Osteocyte (in vitro differentiated cells): ENCODE measurements around the gene SAMM50. TPM values are rescaled to one million over a fixed set of nuclear protein-coding genes. Genes with fewer than 3 reads are reported as not detected.

Source experiments
- DNase-seq: peaks from one replicate; pipeline ENCODE4 v3.0.0; 2021; ENCODE audit warnings: mixed read lengths; ENCODE audit not compliant: unreplicated experiment; ENCODE audit errors: extremely low spot score
- H3K27ac Mint-ChIP-seq: one replicate; pipeline ENCODE4 v1.8.0; 2021; ENCODE audit warnings: mild to moderate bottlenecking, mixed read lengths; ENCODE audit not compliant: unreplicated experiment
- H3K27me3 Mint-ChIP-seq: one replicate; pipeline ENCODE4 v1.8.0; 2021; ENCODE audit warnings: mixed read lengths; ENCODE audit not compliant: unreplicated experiment
- H3K36me3 Mint-ChIP-seq: one replicate; pipeline ENCODE4 v1.8.0; 2021; ENCODE audit warnings: mixed read lengths; ENCODE audit not compliant: unreplicated experiment
- H3K4me1 Mint-ChIP-seq: one replicate; pipeline ENCODE4 v1.8.0; 2021; ENCODE audit warnings: mixed read lengths; ENCODE audit not compliant: unreplicated experiment
- H3K4me3 Mint-ChIP-seq: one replicate; pipeline ENCODE4 v1.8.0; 2021; ENCODE audit warnings: mild to moderate bottlenecking, moderate library complexity, mixed read lengths; ENCODE audit not compliant: unreplicated experiment
- H3K9me3 Mint-ChIP-seq: one replicate; pipeline ENCODE4 v1.8.0; 2021; ENCODE audit warnings: mixed read lengths; ENCODE audit not compliant: unreplicated experiment
- total RNA-seq: library from RNA; stranded (reverse); gene quantifications from 2 replicates; pipeline ENCODE4 v1.2.1, GENCODE V29; 2021
- TF ChIP-seq, protein P1 (sequence below): fragments of 200-600 bp; sonication (generic); IDR thresholded peaks from 2 replicates; pipeline ENCODE4 v1.5.0; 2021; ENCODE audit warnings: antibody characterized with exemption, mild to moderate bottlenecking, moderate library complexity

Gene SAMM50
- total RNA-seq, 1 donor from 2014 or later: 42.6 TPM

DNA sequence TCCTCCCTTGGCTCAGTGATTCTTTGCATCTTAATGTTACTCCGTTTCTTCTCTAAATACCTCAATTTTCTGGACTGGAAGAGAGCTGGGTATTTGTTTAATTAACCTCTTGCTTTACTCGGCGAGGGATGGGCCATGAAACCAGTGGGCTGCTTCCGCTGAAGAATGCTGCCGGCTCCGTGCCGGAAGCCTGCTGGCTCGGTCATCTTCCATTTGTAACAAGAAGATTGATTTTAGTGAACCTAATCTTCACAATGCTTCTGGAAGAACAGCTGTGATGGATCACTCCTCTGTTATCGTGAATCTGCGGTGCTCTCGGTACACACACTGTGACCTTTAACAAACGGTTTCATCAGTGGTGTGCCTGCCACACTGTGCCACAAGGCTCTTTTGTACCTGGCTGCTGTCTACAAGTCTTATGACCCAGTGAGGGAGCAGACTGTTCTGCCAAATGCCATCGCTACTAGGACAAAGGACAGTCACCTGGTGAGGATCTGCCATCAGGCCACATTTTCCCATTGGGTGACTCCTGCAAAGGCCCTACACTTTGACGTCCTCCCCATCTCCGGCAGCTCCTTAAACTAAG, 43.5 kb downstream of the SAMM50 start:
- H3K4me1 Mint-ChIP-seq: no peaks in the 10 kb centered on the region
- no peak overlapping the region for H3K27ac Mint-ChIP-seq
- H3K4me3 Mint-ChIP-seq: no peak overlapping the region
- peaks cover 37% of the 10 kb centered on the region for H3K36me3 Mint-ChIP-seq
- no peak for DNase-seq
- TF ChIP-seq, protein P1, sequence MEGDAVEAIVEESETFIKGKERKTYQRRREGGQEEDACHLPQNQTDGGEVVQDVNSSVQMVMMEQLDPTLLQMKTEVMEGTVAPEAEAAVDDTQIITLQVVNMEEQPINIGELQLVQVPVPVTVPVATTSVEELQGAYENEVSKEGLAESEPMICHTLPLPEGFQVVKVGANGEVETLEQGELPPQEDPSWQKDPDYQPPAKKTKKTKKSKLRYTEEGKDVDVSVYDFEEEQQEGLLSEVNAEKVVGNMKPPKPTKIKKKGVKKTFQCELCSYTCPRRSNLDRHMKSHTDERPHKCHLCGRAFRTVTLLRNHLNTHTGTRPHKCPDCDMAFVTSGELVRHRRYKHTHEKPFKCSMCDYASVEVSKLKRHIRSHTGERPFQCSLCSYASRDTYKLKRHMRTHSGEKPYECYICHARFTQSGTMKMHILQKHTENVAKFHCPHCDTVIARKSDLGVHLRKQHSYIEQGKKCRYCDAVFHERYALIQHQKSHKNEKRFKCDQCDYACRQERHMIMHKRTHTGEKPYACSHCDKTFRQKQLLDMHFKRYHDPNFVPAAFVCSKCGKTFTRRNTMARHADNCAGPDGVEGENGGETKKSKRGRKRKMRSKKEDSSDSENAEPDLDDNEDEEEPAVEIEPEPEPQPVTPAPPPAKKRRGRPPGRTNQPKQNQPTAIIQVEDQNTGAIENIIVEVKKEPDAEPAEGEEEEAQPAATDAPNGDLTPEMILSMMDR: no peak
- H3K9me3 Mint-ChIP-seq: no peaks in the 10 kb centered on the region
- no peaks in the 10 kb centered on the region for H3K27me3 Mint-ChIP-seq

DNA sequence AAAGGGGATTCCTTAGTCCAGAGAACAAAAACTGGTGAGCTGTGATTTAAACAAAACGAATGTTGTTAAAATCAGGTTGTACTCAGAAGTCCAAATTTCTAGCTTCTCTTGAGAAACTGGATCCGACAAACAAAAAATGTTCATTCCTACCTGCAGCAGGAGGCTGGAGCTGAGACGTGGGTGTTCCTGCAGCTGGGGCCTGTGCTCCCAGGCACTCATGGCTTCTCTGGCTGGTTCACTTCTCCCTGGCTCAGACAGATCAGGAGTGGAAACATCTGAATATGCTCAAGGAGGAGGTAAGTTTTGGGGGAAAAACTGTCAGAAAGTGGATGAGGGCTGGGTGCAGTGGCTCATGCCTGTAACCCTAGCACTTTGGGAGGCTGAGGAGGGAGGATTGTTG, 44.1 kb downstream of the SAMM50 start:
- Mint-ChIP-seq H3K27ac (no peak overlapping the region), H3K27me3 (no peaks in the 10 kb centered on the region), H3K4me1 (no peaks in the 10 kb centered on the region), H3K4me3 (no peak overlapping the region), H3K9me3 (no peaks in the 10 kb centered on the region), H3K36me3 (peaks cover 37% of the 10 kb centered on the region)
- TF ChIP-seq, protein P1: no peak
- DNase-seq: no peak

DNA sequence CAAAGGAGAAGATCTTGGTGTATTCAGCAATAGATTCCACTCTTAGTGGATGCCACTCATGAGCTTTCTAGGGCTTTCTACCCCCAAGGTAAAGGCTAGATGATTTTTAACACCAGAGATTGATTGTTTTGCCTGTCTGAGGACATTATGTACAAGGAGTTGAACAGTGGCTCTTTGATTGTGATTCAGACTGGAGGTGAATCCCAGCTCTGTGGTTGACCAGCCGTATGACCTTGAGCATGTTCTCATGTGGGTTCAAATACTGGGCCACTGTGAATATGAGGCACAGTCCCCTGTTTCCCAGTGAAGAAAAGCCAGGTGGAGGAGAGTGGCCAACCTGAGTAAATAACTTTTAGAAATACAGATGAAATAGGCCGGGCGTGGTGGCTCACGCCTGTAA, 44.9 kb downstream of the SAMM50 start:
- Mint-ChIP-seq H3K36me3 (peaks cover 32% of the 10 kb centered on the region), H3K27ac (no peak overlapping the region), H3K27me3 (no peaks in the 10 kb centered on the region)

DNA sequence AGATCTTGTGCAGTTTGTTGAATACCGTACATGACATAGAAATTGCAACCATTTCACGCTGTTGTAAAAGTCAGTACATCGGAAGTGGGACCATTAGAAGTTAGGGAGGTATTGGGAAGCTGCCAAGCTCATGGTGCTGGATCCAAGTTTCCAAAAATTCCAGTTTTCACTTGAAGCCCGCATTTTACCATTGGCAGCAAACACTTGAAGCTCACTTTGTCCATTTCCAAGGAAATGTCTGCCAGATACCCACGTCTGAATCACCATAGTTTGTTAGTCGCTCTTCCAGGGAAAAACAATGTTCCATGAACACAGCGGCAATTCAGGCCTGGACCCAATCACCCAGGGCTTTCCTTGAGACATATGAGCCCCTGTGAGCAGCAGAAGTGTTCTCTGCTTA, 46.3 kb downstream of the SAMM50 start:
- no peak for DNase-seq
- peaks cover 33% of the 10 kb centered on the region for H3K36me3 Mint-ChIP-seq
- TF ChIP-seq, protein P1: no peak

More for the DNA sequence above, 44.9 kb downstream of the SAMM50 start:
- Mint-ChIP-seq H3K4me3 (no peak overlapping the region), H3K9me3 (no peaks in the 10 kb centered on the region), H3K4me1 (no peaks in the 10 kb centered on the region)
- TF ChIP-seq, protein P1: no peak
- DNase-seq: no peak

GRCh38 chr22:44002324-44002723, 47.1 kb downstream of the SAMM50 start:
- Mint-ChIP-seq H3K9me3 (no peaks in the 10 kb centered on the region), H3K36me3 (peaks cover 33% of the 10 kb centered on the region), H3K27me3 (no peaks in the 10 kb centered on the region), H3K27ac (no peak overlapping the region), H3K4me1 (no peaks in the 10 kb centered on the region), H3K4me3 (no peak overlapping the region)
- TF ChIP-seq, protein P1: no peak
- no peak for DNase-seq

More for the DNA sequence above, 46.3 kb downstream of the SAMM50 start:
- H3K4me3 Mint-ChIP-seq: no peak overlapping the region
- H3K9me3 Mint-ChIP-seq: no peaks in the 10 kb centered on the region
- H3K27ac Mint-ChIP-seq: no peak overlapping the region
- no peaks in the 10 kb centered on the region for H3K27me3 Mint-ChIP-seq
- H3K4me1 Mint-ChIP-seq: no peaks in the 10 kb centered on the region
